NOMO-1 treated with DMSO at 0.1 percent for 48 hours (cell line): ENCODE measurements around the gene TBC1D14.

ENCODE experiments used
- DNase-seq: peaks from one replicate; lab custom pipeline; 2025; ENCODE audit not compliant: unreplicated experiment; lab: John Stamatoyannopoulos, UW

The TBC1D14 gene

DNA sequence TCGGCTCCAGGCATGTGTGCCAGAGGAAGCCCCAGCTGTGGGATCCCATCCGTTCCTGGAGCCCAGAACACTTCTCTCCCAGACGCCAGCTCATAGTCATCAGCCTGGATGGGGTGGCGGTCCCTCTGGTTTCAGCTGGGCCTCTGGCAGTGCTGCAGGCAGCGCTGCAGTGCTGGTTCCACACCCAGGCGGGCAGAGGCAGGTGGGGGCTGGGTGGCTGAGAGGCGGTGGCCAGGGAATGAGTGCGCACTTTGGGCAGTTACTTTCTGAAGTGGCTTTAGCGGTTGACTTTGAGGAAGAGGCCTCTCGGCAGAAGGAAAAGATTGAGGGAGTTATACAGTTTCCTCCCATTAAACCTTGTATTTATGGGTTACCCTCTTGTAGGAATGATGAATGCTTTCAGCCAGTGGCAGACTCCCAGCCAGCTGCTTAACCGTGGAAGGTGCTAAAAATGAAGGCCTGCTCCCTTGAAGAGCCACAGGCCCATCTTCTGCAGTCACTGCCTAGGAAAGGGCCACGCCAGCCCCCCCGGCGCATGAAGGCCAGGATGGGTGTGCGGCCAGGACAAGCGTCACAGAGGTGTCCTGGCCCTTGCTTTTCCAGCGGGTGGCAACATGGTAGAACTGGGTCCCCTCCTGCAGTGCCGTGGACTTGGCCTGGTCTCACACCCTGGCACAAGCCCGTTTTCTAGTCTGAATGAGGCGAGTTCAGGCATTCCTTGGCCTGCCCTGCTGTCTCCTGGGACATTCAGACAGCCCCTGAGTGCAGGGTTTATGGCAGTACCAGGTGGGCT lies 143.5 kb downstream of the TBC1D14 start:
- peak; percentile 92 for DNase-seq

DNA sequence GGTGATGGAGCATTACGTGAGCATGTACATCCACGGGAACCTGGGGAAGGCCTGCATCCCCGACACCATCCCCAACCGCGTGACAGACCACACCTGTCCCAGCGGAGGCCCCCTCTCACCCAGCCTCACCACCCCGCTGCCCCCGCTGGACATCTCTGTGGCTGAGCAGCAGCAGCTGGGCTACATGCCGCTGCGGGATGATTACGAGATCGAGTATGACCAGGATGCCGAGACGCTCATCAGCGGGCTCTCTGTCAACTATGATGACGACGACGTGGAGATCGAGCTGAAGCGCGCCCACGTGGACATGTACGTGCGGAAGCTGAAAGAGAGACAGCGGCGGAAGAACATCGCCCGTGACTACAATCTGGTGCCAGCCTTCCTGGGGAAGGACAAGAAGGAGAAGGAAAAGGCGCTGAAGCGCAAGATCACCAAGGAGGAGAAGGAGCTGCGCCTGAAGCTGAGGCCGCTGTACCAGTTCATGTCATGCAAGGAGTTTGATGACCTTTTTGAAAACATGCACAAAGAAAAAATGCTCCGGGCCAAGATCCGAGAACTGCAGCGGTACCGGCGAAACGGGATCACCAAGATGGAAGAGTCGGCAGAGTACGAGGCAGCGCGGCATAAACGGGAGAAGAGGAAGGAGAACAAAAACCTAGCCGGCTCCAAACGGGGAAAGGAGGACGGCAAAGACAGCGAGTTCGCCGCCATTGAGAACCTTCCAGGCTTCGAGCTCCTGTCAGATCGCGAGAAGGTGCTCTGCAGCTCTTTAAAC lies 144.7 kb downstream of the TBC1D14 start:
- DNase-seq, result no peak

DNA sequence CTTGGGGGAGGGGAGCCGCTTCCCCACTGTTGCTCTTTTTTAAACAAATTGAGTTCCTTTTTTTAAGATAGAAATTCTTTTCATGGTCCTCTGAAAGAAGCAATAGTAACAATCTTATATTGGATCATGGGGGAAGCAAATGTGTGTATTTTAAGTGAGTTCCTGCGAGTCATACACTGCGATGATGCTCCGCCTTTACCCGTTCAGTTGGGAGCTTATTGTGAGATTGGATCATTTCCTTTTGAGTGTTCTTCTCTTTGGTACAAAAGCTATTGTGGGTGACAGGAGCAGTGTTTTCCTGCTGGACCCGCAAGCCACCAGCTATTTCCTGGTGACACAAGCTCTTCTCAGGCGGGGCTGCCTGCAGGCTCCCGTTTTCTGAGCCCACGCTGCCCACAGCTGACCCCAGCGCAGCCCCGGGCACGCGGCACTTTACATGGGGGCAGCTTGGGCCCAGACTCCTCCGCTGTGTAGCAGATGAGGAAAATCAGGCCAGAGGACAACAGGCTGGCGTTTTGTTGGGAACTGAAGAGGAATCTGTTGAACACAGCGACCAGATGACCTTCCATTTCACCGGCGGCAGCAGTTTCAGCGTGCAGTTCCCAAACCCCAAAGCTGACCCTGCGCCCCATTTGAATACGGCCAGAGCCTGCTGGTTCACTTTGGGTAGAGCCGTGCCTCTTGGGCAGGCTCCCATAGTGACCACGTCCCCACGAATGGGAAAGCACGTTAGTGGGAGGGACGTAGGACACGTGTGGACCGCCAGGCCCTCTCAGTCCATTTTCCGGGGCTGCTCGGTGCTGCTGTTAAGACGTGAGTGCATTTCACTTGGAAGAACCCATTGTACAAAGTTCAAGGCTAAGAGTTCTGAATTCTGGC lies 145.7 kb downstream of the TBC1D14 start:
- no peak for DNase-seq

DNA sequence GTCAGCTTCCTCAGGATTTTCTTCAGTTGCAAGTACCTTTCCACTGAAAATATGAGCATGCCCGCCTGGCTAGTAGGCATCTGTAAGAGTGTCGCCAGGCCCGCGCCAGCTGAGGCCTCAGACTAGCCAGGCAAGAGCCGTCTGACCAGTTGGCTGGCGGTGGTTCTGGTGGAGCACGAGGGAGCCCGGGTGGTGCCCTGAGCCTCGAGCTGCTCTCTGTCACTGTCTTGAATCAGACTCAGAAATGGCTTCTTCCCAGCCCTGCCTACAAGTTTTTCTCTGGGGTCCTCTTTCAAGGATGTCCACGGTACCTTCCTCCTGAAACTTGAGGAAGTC lies 146.3 kb downstream of the TBC1D14 start:
- DNase-seq, result no peak

DNA sequence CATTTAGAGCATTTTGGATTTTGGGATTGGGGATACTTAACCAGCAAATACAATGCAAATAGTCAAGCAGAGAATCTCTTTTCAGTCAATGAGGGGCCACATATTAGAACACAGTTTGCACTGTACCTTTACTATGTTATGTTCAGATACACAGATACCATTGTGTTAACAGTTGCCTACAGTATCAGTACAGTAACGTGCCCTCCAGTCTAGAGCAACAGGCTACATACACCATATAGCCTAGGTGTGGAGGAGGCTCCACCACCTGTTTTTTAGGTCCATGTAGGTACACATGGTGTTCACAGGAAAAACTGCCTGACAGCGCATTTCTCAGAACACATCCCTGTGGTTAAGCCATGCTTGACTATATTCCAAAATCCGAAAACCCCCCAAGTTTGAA lies 149.2 kb downstream of the TBC1D14 start:
- no peak for DNase-seq

DNA sequence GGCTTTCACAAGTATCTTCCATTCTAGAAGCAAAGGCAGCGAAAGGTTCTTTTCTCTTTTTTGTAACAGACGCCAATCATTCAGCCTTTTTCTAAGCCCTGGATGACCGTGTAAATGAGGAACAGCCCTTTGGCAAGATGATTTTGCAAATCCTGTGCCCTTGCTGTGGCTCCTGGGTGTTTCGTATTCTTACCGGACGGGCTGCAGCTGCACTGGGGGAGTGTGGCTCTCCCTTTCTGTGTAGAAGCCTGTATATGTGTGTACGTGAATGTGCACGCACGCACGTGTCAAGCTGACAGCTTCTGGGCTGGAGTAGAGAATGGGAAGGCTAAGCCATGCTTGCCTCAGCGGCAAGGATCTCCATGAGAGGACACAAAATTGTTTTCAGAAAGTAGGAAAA lies 150.0 kb downstream of the TBC1D14 start:
- peak; percentile 86 for DNase-seq

DNA sequence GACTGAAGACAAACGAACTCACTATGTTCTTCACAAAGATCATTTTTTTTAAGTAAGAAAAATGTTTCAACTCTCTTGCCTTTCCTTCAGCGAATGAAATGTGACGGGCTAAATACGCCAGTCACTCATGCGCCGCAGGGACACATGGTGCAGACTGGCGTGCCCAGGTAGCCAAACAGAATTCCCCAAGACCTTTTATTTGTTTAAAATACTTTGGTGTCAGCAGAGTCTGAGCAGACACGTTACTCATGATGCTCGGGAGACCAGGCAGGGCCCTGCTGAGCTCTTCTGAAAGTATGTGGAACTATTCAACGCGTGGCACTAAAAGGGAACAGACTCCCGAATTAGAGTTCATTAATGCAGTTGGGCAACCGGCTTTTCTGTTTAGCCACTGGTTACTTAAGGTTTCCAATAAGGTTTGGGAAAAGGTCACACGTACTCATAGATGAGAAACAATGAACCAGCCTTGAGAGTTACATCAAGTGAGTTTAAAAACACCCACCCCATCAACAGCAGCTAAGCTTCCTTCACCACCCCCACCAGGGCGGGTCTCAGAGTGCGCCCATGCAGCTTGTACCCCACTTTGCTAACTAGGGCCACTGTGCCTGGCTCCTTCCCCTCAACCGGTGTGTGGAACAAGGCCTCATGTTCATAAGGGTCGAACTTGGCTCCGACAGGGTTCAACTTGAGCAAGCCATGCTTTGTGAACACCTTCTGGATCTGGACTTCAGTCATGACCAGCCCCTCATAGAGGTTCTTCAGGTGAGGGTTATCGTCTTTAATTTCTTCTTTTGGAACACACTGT lies 150.9 kb downstream of the TBC1D14 start:
- peak; percentile 68 for DNase-seq

DNA sequence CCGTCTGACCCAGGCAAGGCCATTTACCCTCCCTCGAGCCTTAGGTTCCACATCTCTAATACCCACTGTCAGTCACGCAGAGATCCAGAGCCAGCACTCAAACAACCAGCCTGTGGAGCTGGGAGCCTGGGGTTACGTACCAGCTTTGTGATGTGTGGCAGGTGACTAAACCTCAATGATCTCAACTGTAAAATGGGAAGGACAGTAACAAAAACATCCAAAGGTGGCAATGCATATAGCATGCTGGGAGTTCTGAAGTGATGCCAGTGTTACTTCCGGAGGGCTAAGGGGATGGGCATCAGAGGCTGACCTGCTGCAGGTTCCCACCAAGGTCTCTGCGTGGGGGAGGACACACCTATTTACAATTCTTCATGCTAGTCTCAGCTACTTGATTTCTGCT lies 152.2 kb downstream of the TBC1D14 start:
- no peak for DNase-seq

DNA sequence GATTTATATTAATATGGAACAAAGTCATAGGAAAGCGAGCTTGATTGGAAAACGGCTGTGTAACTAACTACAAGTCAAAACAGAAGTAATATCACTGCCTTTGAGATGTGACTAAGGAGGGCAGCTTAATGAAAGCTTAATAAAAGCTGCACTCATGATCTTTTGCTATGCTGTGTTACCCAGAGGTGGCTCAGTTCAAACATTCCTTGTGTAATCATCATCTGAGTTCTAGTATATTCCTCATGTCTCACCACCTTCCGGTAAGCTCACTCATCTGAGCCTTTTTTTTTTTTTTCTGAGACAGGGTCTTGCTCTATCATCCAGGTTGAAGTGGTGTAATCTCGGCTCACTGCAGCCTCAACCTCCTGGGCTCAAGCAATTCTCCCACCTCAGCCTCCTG lies 153.2 kb downstream of the TBC1D14 start:
- no peak for DNase-seq

DNA sequence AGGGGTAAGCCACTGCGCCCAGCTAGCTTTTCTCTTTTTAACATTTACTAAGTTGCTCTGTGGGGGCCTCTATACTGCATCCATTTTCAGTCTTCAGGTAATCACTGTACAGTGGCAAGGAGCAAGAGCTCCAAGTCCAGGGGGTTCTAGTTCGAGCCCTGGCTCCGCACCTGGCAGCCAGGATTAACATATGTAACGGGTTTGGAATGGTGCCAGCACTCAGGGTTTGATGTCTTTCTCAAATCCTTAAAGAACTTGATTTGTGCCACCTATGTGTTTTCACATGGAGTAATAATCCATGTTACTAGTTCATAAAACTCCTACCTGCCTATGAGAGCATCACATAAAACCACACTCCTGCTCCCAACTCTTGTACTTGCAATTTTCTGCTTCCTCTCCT lies 153.7 kb downstream of the TBC1D14 start:
- DNase-seq, result no peak

DNA sequence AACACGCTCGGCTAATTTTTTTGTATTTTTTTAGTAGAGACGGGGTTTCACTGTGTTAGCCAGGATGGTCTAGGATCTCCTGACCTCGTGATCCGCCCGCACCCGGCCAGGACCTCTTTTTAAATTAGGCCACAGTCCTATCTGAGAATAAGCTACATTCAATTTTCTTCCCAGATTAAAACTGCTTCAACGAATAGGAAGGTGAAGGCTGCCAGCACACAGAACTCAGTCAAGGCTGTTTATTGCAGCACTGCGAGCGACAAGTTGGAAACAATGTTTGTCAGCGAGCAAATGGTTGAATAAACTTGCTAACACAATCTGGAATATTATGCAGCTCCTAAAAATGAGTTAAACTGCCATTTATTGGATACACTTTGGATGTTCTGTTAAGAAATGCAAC lies 156.4 kb downstream of the TBC1D14 start:
- DNase-seq, result no peak

DNA sequence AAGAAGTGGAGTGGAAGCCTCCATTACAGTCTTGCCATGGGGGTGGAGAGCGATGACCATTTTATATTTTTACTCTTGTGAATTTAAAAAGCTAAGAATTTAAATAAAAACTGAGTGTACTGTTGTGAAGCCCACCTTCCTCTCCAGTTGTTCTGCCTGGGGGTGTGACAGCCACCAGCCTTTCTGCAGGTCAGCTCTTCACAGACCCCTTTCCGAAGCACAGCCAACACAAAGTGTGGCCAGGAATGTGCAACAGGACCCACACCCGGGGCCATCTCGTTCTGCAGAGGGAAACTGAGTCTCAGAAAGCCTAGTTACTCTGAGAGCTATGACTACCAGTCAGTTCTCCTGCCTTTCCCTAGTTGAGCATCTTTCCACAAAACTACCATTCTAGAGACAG lies 156.9 kb downstream of the TBC1D14 start:
- no peak for DNase-seq

DNA sequence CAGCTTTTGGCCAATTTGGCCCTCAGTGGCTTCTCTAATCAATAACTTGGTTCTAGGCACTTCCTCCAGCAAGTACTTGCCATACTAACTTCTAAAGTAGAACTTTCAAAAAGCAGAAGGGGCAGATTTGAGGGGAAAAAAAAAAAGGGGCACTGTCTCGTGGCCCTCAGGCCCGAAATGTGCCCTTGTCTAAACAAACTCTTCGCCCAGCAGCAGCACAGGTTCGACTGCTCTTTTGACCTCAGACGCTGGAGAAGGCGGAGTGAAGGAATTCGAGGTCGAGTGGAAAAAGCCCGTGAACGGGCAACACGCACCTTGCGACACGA lies 157.5 kb downstream of the TBC1D14 start:
- DNase-seq, result peak; percentile 65

DNA sequence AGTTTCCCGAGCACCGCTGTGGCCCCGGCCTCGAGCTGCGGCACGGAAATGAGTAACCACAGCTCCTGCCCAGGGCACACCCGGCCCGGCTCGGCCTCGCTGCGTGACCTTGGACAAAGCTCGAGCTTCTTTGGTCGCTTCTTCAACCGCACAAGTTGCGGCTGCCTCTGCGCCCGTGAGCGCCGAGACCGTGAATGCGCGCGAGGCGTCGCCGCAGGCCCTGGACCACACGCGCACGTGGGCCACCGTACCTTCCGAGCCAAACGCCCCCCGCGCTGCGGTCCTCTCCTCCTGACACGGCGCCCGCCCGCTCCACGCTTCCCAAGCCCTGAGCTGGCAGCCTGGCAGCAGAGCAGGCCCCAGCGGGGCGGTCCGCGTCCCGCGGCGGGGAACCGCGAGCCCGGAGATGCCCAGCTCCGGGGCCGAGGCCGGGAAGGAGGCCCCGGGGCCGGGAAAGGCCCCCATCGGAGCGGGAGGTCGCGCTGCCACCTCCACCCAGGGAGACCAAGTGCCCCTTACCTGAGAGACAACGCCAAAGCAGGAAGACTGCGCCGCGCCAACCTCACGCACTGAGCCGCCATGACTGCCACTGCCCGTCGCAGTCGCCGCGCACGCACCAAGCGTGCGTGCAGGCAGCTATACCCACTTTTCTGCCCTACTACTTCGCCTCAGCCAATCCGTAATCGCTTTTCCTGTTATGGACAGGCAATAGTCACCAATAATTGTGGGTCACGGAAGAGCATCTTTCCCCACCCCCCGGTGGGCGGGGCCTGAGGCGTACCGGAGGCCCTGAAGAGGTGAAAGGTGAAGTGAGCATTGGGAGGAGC lies 158.0 kb downstream of the TBC1D14 start, which contains the start of gene GRPEL1:
Gene GRPEL1, minus strand, starts transcription at position 613 of the 827 bp plus-strand sequence. Its CDS starts 32 bp downstream, at position 581.
- DNase-seq, result peak; percentile 99

DNA sequence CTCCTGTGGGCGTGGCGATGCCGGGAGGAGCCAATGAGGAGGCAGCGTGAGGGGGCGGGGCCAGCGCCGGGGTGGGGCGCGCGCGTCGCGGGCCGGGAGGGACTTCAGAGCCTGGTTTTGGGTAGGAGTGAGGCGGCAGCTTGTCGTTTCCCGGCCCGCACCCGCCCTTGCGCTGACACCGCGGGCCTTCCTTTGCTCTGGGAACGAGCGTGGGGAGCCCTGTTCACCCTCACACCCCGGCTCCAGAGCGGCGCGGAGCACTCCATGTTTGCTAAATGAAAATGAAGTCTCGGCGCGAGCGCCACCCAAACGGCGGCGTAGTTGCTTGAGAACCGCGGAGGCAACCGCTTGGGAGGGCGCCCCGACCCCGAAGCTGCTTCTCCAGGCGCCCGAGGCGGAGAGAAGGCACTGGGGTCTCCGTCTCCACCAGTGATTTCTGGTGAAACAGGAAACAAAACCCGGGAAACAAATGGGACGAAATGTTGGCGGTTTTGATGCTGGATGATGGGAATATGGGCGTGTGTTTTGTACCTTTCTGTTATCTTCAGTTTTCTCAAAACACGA lies 158.7 kb downstream of the TBC1D14 start:
- no peak for DNase-seq

DNA sequence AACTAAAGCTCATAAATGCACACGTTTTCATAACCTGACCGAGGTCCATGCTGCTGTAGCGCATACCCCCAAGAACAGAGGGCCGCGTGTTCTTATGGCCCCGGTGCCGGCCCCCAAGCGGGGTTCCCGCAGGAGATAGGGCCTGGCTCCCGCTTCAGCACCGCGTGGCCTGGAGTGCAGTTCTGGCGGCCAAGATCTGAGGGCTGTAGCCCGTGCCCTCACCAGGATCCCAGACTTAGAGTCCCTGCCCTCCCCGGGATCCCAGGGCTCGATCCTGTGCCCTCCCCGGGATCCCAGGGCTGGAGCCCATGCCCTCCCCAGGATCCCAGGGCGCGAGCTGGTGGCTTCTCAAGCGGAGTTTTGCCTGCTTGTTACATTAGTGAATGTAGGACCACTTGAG lies 159.3 kb downstream of the TBC1D14 start:
- no peak for DNase-seq

DNA sequence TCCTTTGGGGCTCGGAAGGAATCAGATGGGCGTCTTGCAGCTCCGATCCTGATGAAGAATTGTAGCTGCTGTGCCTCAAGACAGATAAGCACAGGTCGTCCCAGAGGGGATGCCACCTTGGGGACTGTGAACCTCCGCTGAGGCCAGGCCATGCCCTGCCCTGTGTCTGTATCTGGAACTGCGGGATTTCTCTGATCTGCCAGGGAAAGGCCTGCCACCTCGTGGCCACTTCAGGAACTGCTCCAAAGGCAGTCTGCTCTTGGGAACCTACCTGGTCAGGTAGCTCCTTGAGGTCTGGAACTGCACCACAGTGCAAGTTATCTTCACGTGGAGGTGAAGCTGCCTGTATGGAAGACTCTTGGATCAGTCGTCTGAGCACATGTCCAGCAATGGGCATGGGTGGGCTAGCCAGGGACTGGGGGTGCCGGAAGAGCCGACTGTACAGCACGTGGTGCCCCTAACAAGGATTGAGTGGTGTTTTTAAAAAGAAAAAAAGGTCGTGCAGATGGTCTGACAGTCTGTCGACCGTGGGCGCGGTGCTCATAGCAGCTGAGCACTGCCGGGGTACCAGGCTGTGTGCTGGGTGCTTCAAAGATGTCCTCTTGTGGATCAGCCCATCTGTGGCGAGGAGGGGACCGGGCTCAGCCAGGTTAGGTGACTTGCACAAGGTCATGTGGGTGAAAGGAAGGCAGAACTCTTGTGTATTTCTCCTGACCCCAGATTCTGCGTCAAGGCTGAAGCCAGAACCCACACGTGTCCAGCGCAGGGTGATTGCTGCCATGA lies 161.3 kb downstream of the TBC1D14 start:
- peak; percentile 74 for DNase-seq

DNA sequence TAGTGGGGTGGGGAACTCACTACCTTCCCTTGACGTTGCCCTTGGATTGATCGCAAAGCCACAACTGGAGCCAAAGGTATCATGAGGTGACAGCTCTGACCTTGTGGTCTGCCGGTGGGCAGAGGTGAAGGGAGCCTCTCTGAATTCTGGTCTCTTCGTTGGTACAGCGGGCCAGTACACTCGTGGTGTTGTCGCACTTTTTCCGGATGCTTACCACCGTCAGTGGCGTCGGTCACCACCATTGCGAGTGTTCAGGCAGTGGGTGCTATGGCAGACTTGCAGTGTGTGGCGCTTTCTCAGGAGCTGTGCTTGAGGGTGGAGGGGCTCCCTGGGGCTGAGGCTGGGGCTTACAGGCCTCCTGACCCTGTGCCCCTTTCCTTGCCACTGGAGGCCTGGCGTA lies 163.4 kb downstream of the TBC1D14 start:
- no peak for DNase-seq
